Measurements from ENCODE around the gene HCN2.
A peak's percentile ranks its signal among the peaks of the same experiment; 100 is the strongest.

GRCh38 chr19:588093-588740, 1.5 kb upstream of the HCN2 start:
- TF ChIP-seq, protein P1, sequence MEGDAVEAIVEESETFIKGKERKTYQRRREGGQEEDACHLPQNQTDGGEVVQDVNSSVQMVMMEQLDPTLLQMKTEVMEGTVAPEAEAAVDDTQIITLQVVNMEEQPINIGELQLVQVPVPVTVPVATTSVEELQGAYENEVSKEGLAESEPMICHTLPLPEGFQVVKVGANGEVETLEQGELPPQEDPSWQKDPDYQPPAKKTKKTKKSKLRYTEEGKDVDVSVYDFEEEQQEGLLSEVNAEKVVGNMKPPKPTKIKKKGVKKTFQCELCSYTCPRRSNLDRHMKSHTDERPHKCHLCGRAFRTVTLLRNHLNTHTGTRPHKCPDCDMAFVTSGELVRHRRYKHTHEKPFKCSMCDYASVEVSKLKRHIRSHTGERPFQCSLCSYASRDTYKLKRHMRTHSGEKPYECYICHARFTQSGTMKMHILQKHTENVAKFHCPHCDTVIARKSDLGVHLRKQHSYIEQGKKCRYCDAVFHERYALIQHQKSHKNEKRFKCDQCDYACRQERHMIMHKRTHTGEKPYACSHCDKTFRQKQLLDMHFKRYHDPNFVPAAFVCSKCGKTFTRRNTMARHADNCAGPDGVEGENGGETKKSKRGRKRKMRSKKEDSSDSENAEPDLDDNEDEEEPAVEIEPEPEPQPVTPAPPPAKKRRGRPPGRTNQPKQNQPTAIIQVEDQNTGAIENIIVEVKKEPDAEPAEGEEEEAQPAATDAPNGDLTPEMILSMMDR (conservative IDR thresholded peaks at IDR 0.05 in 1 of 2, IDR thresholded peaks at IDR 0.05 in 1 of 2; ENCODE audit: extremely low read depth in 1 of 2, insufficient read depth in 1 of 2, low read depth in 1 of 2, low read length in 2 of 2) = peak; percentile 44 to 75
- no peak for TF ChIP-seq EZH2 (IDR thresholded peaks at IDR 0.05; ENCODE audit: borderline replicate concordance, low read length)
